ENCODE results near the gene CD9.

CD9 gene

GRCh38 chr12:6228535-6229223 is 28.5 kb downstream of the CD9 start:
- no peak for TF ChIP-seq EZH2 (IDR thresholded peaks at IDR 0.05)
- TF ChIP-seq POLR2AphosphoS5 (IDR thresholded peaks at IDR 0.05; ENCODE audit: borderline replicate concordance, low read depth, low read length): no peak
- TF ChIP-seq FOXP2 (optimal IDR thresholded peaks at IDR 0.05; ENCODE audit: control extremely low read depth, extremely low read length, insufficient read depth): no peak
- DNase-seq (ENCODE audit: low read depth, low spot score): no peak
- H3K9ac ChIP-seq (ENCODE audit: insufficient read length): no peak overlapping the region
- H3K4me3 ChIP-seq: no peak overlapping the region
- H3K27ac ChIP-seq: no peak overlapping the region
- H3K36me3 ChIP-seq (ENCODE audit: insufficient read depth, low read length): no peaks in the 10 kb centered on the region
- H3K9me3 ChIP-seq (ENCODE audit: low read depth, low read length): no peaks in the 10 kb centered on the region

GRCh38 chr12:6229224-6230218 is 29.3 kb downstream of the CD9 start:
- no peak for TF ChIP-seq EZH2 (IDR thresholded peaks at IDR 0.05)
- TF ChIP-seq FOXP2 (optimal IDR thresholded peaks at IDR 0.05; ENCODE audit: control extremely low read depth, extremely low read length, insufficient read depth): no peak
- no peak for TF ChIP-seq POLR2AphosphoS5 (IDR thresholded peaks at IDR 0.05; ENCODE audit: borderline replicate concordance, low read depth, low read length)
- DNase-seq (ENCODE audit: low read depth, low spot score): no peak
- no peaks in the 10 kb centered on the region for H3K36me3 ChIP-seq (ENCODE audit: insufficient read depth, low read length)
- H3K4me3 ChIP-seq: no peak overlapping the region
- H3K27ac ChIP-seq: no peak overlapping the region
- no peak overlapping the region for H3K9ac ChIP-seq (ENCODE audit: insufficient read length)
- H3K9me3 ChIP-seq (ENCODE audit: low read depth, low read length): no peaks in the 10 kb centered on the region

GRCh38 chr12:6230321-6231110 is 30.3 kb downstream of the CD9 start:
- Histone ChIP-seq H3K36me3 (ENCODE audit: insufficient read depth, low read length) (no peaks in the 10 kb centered on the region), H3K9me3 (ENCODE audit: low read depth, low read length) (no peaks in the 10 kb centered on the region), H3K4me3 (no peak overlapping the region), H3K9ac (ENCODE audit: insufficient read length) (no peak overlapping the region), H3K27ac (no peak overlapping the region)
- DNase-seq (ENCODE audit: low read depth, low spot score): no peak
- TF ChIP-seq EZH2 (IDR thresholded peaks at IDR 0.05) (no peak), POLR2AphosphoS5 (IDR thresholded peaks at IDR 0.05; ENCODE audit: borderline replicate concordance, low read depth, low read length) (no peak), FOXP2 (optimal IDR thresholded peaks at IDR 0.05; ENCODE audit: control extremely low read depth, extremely low read length, insufficient read depth) (no peak)

GRCh38 chr12:6231359-6232268 is 31.4 kb downstream of the CD9 start:
- no peak for DNase-seq (ENCODE audit: low read depth, low spot score)
- Histone ChIP-seq H3K36me3 (ENCODE audit: insufficient read depth, low read length) (no peaks in the 10 kb centered on the region), H3K4me3 (no peak overlapping the region), H3K9ac (ENCODE audit: insufficient read length) (no peak overlapping the region), H3K27ac (no peak overlapping the region), H3K9me3 (ENCODE audit: low read depth, low read length) (no peaks in the 10 kb centered on the region)
- TF ChIP-seq FOXP2 (optimal IDR thresholded peaks at IDR 0.05; ENCODE audit: control extremely low read depth, extremely low read length, insufficient read depth) (no peak), POLR2AphosphoS5 (IDR thresholded peaks at IDR 0.05; ENCODE audit: borderline replicate concordance, low read depth, low read length) (no peak), EZH2 (IDR thresholded peaks at IDR 0.05) (no peak)

GRCh38 chr12:6233121-6233971 is 33.1 kb downstream of the CD9 start:
- no peak for DNase-seq (ENCODE audit: low read depth, low spot score)
- Histone ChIP-seq H3K27ac (no peak overlapping the region), H3K9ac (ENCODE audit: insufficient read length) (no peak overlapping the region), H3K36me3 (ENCODE audit: insufficient read depth, low read length) (no peaks in the 10 kb centered on the region), H3K9me3 (ENCODE audit: low read depth, low read length) (no peaks in the 10 kb centered on the region), H3K4me3 (no peak overlapping the region)
- no peak for TF ChIP-seq EZH2 (IDR thresholded peaks at IDR 0.05)
- no peak for TF ChIP-seq FOXP2 (optimal IDR thresholded peaks at IDR 0.05; ENCODE audit: control extremely low read depth, extremely low read length, insufficient read depth)
- no peak for TF ChIP-seq POLR2AphosphoS5 (IDR thresholded peaks at IDR 0.05; ENCODE audit: borderline replicate concordance, low read depth, low read length)

- Histone ChIP-seq H3K4me3 (no peak overlapping the region), H3K36me3 (ENCODE audit: insufficient read depth, low read length) (no peaks in the 10 kb centered on the region), H3K27ac (no peak overlapping the region), H3K9ac (ENCODE audit: insufficient read length) (no peak overlapping the region), H3K9me3 (ENCODE audit: low read depth, low read length) (no peaks in the 10 kb centered on the region)
- DNase-seq (ENCODE audit: low read depth, low spot score): no peak
- TF ChIP-seq FOXP2 (optimal IDR thresholded peaks at IDR 0.05; ENCODE audit: control extremely low read depth, extremely low read length, insufficient read depth): no peak
- no peak for TF ChIP-seq EZH2 (IDR thresholded peaks at IDR 0.05)
- TF ChIP-seq POLR2AphosphoS5 (IDR thresholded peaks at IDR 0.05; ENCODE audit: borderline replicate concordance, low read depth, low read length): no peak
Observed at GRCh38 chr12:6234214-6234613, 34.0 kb downstream of the CD9 start.

Data from SK-N-MC (cell line).